HG03460 (cell line): ENCODE measurements around the gene DCAF5.
"Not testable (repeated sequence)": the region's sequence is repeated elsewhere in the genome, so short reads cannot be mapped to it uniquely, and the experiment has no call there.

ENCODE experiments used
- ATAC-seq: cut with Tn5 transposase; IDR thresholded peaks from one replicate; pipeline ENCODE4 v1.9.1; 2021; ENCODE audit not compliant: unreplicated experiment

The DCAF5 gene

GRCh38 chr14:69101331-69101826, 51.5 kb downstream of the DCAF5 start:
- no peak for ATAC-seq

DNA sequence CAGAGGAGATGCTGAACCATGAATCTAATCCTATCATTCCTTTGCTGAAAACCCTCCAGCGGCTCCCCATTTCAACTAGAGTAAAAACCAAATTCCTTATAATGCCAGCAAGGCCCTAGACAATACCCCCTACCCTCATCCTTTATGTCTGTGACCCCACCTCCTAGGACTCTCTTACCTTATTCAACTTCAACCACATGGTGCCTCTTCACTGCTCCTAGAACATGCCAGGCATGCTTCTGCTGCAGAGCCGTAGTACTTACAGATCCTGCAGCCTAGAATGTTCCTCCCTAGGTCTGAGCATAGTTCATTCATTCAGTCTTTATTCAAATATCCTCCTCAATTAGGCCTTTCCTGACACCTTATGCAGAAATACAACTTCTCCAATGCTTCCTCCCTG, 54.9 kb downstream of the DCAF5 start:
- ATAC-seq: no peak

DNA sequence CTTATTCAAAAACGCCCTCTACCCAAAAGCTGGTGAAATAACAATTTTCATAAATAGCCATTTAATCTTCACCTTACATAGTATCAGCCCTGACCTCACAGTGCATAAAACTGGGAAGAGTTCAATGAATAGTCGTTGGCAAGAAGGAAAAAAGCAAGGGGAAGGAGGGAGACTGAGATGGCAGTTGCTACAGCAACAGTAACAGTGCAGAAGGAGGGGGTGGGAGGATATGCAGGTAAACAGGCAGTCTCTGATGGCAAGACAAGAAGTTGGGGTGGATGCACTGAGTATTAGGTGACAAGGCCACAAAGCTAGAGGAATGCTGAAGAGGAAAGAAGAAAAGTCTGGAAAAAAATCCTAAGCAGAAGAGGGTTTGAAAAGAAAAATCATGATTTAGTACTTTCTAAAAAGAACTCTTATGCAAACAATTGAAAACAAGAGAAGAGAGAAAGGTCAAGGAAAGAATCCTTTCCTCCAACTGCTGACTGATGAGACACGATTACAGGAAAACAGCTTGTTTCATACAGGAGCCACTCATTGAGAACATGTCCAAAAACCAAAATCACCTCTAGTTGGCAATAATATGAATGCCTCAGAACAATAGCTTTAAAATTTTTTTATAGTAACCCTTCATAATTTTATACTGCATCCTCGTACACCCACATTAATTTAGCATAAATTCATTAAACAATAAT, 56.0 kb downstream of the DCAF5 start:
- no peak for ATAC-seq

- ATAC-seq: no peak
These were observed 56.7 kb downstream of the DCAF5 start for GRCh38 chr14:69096246-69096645.

DNA sequence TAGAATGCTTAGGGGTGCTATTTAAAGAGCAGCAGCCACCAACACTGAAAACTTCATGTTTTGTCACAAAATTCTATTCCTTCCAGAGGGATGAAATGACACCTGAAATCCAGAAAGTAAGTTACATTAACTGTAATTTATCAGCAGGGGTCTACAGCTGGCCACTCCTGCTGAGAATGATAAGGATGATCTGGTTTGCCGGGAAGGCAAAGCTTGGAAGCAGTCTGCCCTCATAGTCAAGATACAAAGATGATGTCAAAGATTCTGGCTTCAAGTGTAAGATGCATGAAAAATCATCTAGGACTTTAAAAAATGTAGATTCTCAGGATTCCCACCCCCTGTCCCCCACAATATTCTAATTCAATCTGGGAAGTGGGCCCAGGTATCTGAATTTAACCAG, 58.4 kb downstream of the DCAF5 start:
- ATAC-seq: no peak

DNA sequence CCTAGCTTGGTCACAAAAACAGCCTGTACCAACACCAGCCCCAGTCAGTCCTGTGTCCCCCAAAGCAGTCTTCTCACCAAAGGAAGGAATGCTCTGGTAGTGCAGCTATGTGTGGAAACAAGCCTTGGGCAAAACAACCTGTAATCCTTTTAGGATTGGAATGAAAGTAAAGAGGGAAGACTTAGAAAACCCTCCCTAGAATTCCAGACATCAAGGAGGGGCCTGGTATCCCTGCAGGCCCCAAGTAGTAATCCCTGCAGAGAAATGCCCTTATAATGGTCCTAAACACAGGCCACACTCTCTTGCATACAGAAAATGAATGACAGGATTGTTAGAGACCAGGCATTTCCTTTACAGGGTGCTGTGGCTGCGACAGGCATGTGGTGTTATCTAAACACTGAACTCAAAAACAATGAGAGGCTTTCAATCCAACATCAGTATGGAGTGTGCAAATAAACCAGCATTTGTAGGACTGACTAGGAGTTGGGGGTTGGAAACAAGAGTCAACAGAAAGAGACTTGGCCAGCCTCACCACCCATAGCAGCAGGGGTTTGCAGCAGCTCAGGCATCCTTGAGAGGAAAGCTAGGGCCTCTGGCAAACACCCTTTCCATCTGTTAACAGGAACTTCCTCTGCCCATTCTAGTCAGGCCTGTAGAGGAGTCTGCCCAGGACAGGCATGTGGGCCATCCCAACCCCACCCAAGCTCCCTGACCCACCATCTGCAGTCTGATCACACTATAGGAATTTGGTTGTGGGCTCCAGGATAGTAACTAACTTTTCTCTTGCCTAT, 59.1 kb downstream of the DCAF5 start:
- ATAC-seq: no peak

- ATAC-seq: no peak
These were observed 60.0 kb downstream of the DCAF5 start for GRCh38 chr14:69092840-69093422.

DNA sequence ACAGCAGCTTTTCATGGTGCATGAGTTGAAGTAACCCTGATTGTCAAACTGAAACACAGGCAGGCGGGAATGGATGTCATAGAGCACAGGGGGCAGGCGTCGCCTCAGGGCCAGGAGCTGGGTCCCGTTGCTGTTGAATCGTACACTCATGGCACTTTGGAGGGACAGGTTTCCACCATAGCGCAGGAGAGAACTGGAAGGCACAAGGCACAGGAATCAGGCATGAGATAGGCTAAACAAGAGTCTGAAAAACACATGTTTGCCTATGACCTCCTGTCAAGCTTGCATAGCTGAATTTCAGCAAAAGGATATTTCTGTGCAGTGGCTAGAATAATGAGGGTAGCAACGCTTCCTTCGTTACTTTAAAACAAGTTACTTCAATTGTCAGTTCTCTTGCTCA, 61.2 kb downstream of the DCAF5 start:
- ATAC-seq: no peak

DNA sequence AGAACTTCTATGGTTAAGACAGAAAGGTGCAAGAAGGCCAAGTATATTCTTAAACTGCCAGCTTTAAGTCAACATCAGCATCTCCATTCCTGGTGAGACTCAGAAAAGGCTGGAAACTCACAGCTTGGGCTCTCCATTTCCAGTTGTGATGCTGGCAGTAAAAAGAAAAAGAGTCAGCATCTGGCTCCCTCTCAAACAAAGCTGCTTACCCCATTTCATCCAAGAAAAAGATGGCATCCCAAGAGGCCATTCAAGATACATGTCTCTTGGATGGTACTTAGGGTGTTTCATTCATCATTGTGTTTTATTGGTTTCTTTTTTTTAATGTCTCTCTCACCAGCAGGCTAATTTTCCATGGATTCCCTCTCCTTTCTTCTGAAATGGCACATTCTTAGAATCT, 61.9 kb downstream of the DCAF5 start:
- ATAC-seq: no peak

- no peak for ATAC-seq
These were observed 62.6 kb downstream of the DCAF5 start for GRCh38 chr14:69090187-69090789.

DNA sequence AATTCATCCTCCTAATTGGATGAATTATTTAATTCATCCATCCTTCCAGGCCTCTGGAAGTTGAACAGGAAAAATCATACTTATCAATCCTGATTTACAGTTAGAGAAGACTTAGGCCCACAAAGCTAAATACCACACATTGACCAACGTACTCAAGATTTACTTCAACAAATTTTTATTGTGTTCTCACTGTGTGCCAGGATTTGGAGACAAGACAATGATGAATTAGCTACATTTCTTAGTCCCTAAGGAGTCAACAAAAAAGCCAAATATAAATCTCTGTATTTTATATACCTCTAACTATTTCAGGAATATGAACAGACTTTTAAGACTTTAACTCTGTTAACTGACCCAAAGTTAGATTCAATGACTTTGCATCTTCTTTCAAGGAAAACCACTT, 63.9 kb downstream of the DCAF5 start:
- no peak for ATAC-seq

- ATAC-seq: no peak
These were observed 64.3 kb downstream of the DCAF5 start for GRCh38 chr14:69088586-69088985.

DNA sequence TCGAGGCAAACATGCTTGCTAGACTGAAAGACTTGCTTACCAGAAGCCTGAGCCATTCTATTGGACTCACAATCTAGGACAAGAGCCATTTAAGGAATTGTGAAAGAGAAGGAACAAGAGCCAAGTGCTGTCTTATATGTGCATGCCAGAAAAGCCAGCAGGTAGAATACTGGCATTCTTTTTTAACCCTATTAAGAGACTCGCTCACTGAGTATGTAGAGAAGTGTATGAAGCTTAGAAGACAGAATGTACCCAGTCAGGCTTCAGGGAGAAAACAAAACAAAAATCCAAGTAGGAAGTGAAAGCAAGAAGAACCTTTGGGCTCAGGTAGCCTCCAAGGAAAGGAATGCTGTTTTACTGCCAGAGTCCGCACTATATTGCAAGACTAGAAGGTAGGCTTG, 65.9 kb downstream of the DCAF5 start:
- no peak for ATAC-seq

GRCh38 chr14:69086537-69086936, 66.4 kb downstream of the DCAF5 start:
- no peak for ATAC-seq

- ATAC-seq: no peak
These were observed 68.9 kb downstream of the DCAF5 start for GRCh38 chr14:69084023-69084422.

- no peak for ATAC-seq
These were observed 69.7 kb downstream of the DCAF5 start for GRCh38 chr14:69083181-69083580.

GRCh38 chr14:69081271-69081670, 71.6 kb downstream of the DCAF5 start:
- no peak for ATAC-seq

DNA sequence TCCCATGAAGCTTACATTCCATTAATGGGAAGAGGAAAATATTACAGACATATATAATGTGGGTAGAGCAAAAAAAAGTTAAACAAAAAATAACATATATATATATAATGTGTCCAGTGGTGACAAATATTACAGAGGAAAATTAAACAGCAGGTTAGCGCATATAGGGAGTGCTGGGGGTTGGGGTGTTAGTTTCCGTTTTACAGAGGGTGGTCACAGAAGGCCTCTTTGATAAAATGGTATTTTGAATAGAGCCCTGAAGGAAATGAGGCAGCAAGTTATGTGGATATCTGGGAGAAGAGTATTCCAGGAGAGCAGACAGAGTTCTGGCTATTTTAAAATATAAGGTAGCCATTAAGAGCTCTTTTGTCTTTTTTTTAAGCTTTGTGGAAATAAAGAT, 73.2 kb downstream of the DCAF5 start:
- ATAC-seq: no peak

GRCh38 chr14:69079188-69079742, 73.7 kb downstream of the DCAF5 start:
- no peak for ATAC-seq

DNA sequence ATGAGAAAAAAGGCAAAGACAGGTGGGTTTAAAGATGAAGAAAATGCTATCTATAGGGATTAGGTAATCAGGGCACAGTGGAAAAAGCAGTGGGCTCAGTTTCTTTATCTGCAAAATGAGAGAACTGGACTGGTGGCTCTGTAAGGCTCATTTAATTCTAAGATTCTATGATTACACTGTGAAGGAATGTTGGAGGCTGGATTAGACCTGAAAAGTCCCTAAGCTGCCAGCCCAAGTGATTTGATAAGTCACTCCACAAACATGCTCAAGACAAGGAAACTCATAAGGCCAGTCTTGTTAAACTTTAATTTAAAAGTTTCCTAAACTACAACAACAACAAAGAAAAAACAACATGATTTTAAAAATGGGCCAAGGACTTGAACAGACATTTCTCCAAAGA, 75.1 kb downstream of the DCAF5 start:
- no peak for ATAC-seq

- not testable (repeated sequence) for ATAC-seq
These were observed 75.7 kb downstream of the DCAF5 start for GRCh38 chr14:69077185-69077584.
